K562 (cell line): ENCODE measurements around the gene IGF1R. TPM values are rescaled to one million over a fixed set of nuclear protein-coding genes. Genes with fewer than 3 reads are reported as not detected.

Experiments used
- ATAC-seq: fragments of 200-7000 bp; cut with Tn5 transposase; 3 replicates; pipeline ENCODE4 v1.9.1; 2020; ENCODE audit warnings: moderate library complexity
- BruUV-seq: library from RNA; stranded (reverse); fragments of 400-500 nt; replicated peaks from 2 replicates; lab custom pipeline; 2021; lab: Mats Ljungman, UMichigan
- CTCF ChIA-PET: fragments of 300-600 bp; formaldehyde crosslinking; extraction: SDS; loops from one replicate; lab custom pipeline; 2021; ENCODE audit warnings: low intra/inter-chr PET ratio; lab: Yijun Ruan, JAX
- POLR2A ChIA-PET: fragments of 300-600, 350-650 bp; sonication (Branson Sonifier 250); formaldehyde crosslinking; extraction: SDS; loops from one replicate; lab custom pipeline; 2021; ENCODE audit warnings: antibody characterized with exemption, inconsistent platforms; lab: Yijun Ruan, JAX
- DNase-seq, 4 experiments: peaks; one replicate each; pipeline versions ENCODE4 v3.0.0 to v3.0.0-alpha.2; 2011 to 2018; ENCODE audit warnings: low spot score in 3 of 4, mixed read lengths in 3 of 4; ENCODE audit errors: extremely low read depth in 1 of 4
- FAIRE-seq: peaks from 2 replicates; lab custom pipeline; 2011; peaks lifted over from hg19 to GRCh38; lab: Jason Lieb, UNC
- H2AFZ ChIP-seq: 2 replicates; pipeline ENCODE4 v1.6.0; 2011; ENCODE audit warnings: low read depth, low read length, control low read depth, inconsistent platforms
- H3K27ac ChIP-seq: fragments of 200-600 bp; 3 replicates; pipeline ENCODE4 v1.8.0; 2011; ENCODE audit warnings: low read depth, mild to moderate bottlenecking, control low read depth, inconsistent platforms, low read length, moderate library complexity, mixed read lengths; ENCODE audit errors: extremely low read depth
- H3K27me3 ChIP-seq, 2 experiments: fragments of 300-600 bp in 1 of 2; 2 replicates in 1 of 2; 3 replicates in 1 of 2; pipeline versions ENCODE4 v1.6.0 to v1.8.0; 2011; ENCODE audit warnings: inconsistent platforms in 2 of 2, low read length in 2 of 2, mild to moderate bottlenecking in 1 of 2, mixed read lengths in 1 of 2, moderate library complexity in 1 of 2; ENCODE audit not compliant: control insufficient read depth in 2 of 2, insufficient read depth in 2 of 2
- H3K36me3 ChIP-seq: fragments of 300-600 bp; 3 replicates; pipeline ENCODE4 v1.8.0; 2011; ENCODE audit warnings: mild to moderate bottlenecking, low read length, inconsistent platforms; ENCODE audit not compliant: control insufficient read depth, insufficient read depth
- H3K4me1 ChIP-seq, 2 experiments: fragments of 200-600 bp in 1 of 2; replicated peaks in 1 of 2; 2 replicates in 1 of 2; 3 replicates in 1 of 2; pipeline versions ENCODE4 v1.5.1 to v1.8.0; 2011; ENCODE audit warnings: inconsistent platforms in 2 of 2, low read length in 2 of 2, mild to moderate bottlenecking in 1 of 2, mixed read lengths in 1 of 2, moderate library complexity in 1 of 2; ENCODE audit not compliant: control insufficient read depth in 2 of 2, insufficient read depth in 2 of 2
- H3K4me2 ChIP-seq: 2 replicates; pipeline ENCODE4 v1.6.1; 2011; ENCODE audit warnings: low read length, control low read depth, inconsistent platforms, mixed read lengths; ENCODE audit not compliant: insufficient read depth
- H3K4me3 ChIP-seq: fragments of 200-600 bp; sonication (generic), shearing (Covaris generic); 2 replicates; pipeline ENCODE4 v1.5.1; 2016; ENCODE audit warnings: control low read depth, inconsistent platforms
- H3K79me2 ChIP-seq: fragments of 200-600 bp; 3 replicates; pipeline ENCODE4 v1.8.0; 2011; ENCODE audit warnings: low read length, inconsistent platforms; ENCODE audit not compliant: control insufficient read depth, insufficient read depth
- H3K9ac ChIP-seq, 2 experiments: 2 replicates each; pipeline versions ENCODE4 v1.6.0 to v1.6.1; 2011; ENCODE audit warnings: low read depth in 2 of 2, low read length in 2 of 2, control low read depth in 1 of 2, inconsistent platforms in 1 of 2, mild to moderate bottlenecking in 1 of 2, mixed read lengths in 1 of 2; ENCODE audit not compliant: insufficient read depth in 1 of 2
- H3K9me1 ChIP-seq: one replicate; pipeline ENCODE4 v1.6.0; 2011; ENCODE audit warnings: inconsistent platforms, mild to moderate bottlenecking, low read length, moderate library complexity; ENCODE audit not compliant: control insufficient read depth, insufficient read depth
- H3K9me3 ChIP-seq: replicated peaks from 2 replicates; pipeline ENCODE4 v1.5.1; 2011; ENCODE audit warnings: low read depth, low read length, inconsistent platforms; ENCODE audit not compliant: control insufficient read depth, insufficient read depth
- H4K20me1 ChIP-seq: replicated peaks from 2 replicates; pipeline ENCODE4 v1.6.1; 2011; ENCODE audit warnings: low read length, inconsistent platforms, mixed read lengths; ENCODE audit not compliant: control insufficient read depth, insufficient read depth
- ARID3B ChIP-seq: fragments of 250-450 bp; sonication (Bioruptor Pico); IDR thresholded peaks from 2 replicates; pipeline ENCODE4 v1.4.0; 2020; ENCODE audit warnings: borderline replicate concordance
- BHLHE40 ChIP-seq: IDR thresholded peaks from 2 replicates; pipeline ENCODE4 v1.6.1; 2011; ENCODE audit warnings: low read length, improper control_type of control experiment
- HIVEP1 ChIP-seq: fragments of 250-450 bp; sonication (Bioruptor Pico); IDR thresholded peaks from 2 replicates; pipeline ENCODE4 v1.4.0; 2020; ENCODE audit warnings: mild to moderate bottlenecking
- LCOR ChIP-seq: sonication (generic); formaldehyde crosslinking; IDR thresholded peaks from 2 replicates; pipeline ENCODE4 v1.8.0; 2022; ENCODE audit warnings: mild to moderate bottlenecking, missing genetic modification reagents
- MBD2 ChIP-seq: sonication (generic); IDR thresholded peaks from 2 replicates; pipeline ENCODE4 v1.6.1; 2016; ENCODE audit warnings: low read depth, borderline replicate concordance
- MCM7 ChIP-seq, 2 experiments: fragments of 450-650 bp; IDR thresholded peaks; 2 replicates each; pipeline ENCODE4 v1.6.1; 2016 to 2018
- NFE2 ChIP-seq: IDR thresholded peaks from 2 replicates; pipeline ENCODE4 v1.6.1; 2014; ENCODE audit warnings: antibody characterized with exemption, low read depth
- NFYB ChIP-seq: IDR thresholded peaks from 2 replicates; pipeline ENCODE4 v1.6.1; 2011; ENCODE audit warnings: mild to moderate bottlenecking, moderate library complexity; ENCODE audit not compliant: insufficient read length; ENCODE audit errors: extremely low read depth
- RHOXF2B ChIP-seq: fragments of 250-450 bp; sonication (Bioruptor Pico); conservative IDR thresholded peaks from 2 replicates; pipeline ENCODE4 v1.5.1; 2021
- SMARCA5 ChIP-seq: fragments of 450-650 bp; IDR thresholded peaks from 2 replicates; pipeline ENCODE4 v1.6.1; 2016
- SOX6 ChIP-seq: fragments of 450-650 bp; IDR thresholded peaks from 2 replicates; pipeline ENCODE4 v1.6.1; 2014; ENCODE audit warnings: mild to moderate bottlenecking
- ZNF134 ChIP-seq: fragments of 250-450 bp; sonication (Bioruptor Pico); conservative IDR thresholded peaks from 2 replicates; pipeline ENCODE4 v1.4.0; 2020
- ZNF644 ChIP-seq: fragments of 200-800 bp; sonication (Bioruptor generic); IDR thresholded peaks from 2 replicates; pipeline ENCODE4 v1.6.1; 2016; ENCODE audit warnings: low read depth, missing genetic modification characterization, missing compliant biosample characterization
- WGBS: fragments of 100-300 bp; shearing (Covaris generic); methylation state at CpG from one replicate; pipeline ENCODE4 v1.1.6; 2016; ENCODE audit warnings: low coverage, mixed read lengths; ENCODE audit not compliant: insufficient coverage; ENCODE audit errors: missing lambda C conversion rate; 5-methylcytosine and 5-hydroxymethylcytosine counted together
- in situ Hi-C: fragments of 300-500 bp; cut with MboI; formaldehyde crosslinking; loops from 4 replicates; pipeline ENCODE4 v1.15.0; 2018; ENCODE audit warnings: inconsistent platforms, mixed read lengths
- intact Hi-C: fragments of 100-400 bp; cut with micrococcal nuclease; formaldehyde crosslinking; loops from 2 replicates; pipeline ENCODE4 v1.14.2; 2022
- polyA plus RNA-seq, 8 experiments: library from polyadenylated mRNA; depleted of rRNA in 4 of 8; stranded (reverse) in 5 of 8; unstranded in 3 of 8; fragments of >200 nt; fragmentation: Nextera tagmentation in 2 of 8; fragmentation: Illumina TruSeq in 1 of 8; extraction: Ambion mirVana in 2 of 8; extraction: Trizol in 1 of 8; gene quantifications; 2 replicates each; pipeline versions ENCODE4 v1.2.1 to v1.2.3, GENCODE V29; 2011 to 2014; ENCODE audit warnings: inconsistent platforms in 1 of 8, missing spikeins in 1 of 8
- total RNA-seq, 7 experiments: library from RNA; depleted of rRNA in 6 of 7; stranded (reverse); fragments of >200 nt in 6 of 7; fragmentation: Illumina TruSeq in 2 of 7; extraction: Trizol in 2 of 7; gene quantifications; 2 replicates each; pipeline versions ENCODE4 v1.2.1 to v1.2.3, GENCODE V29; 2011 to 2021; ENCODE audit warnings: low replicate concordance in 1 of 7
- TF ChIP-seq, protein P1 (sequence below), 2 experiments: IDR thresholded peaks; 2 replicates each; pipeline ENCODE4 v1.6.1; 2012; ENCODE audit warnings: improper control_type of control experiment in 2 of 2, low read depth in 2 of 2, low read length in 2 of 2, borderline replicate concordance in 1 of 2
- TF ChIP-seq, protein P2 (sequence below): fragments of 450-650 bp; IDR thresholded peaks from 2 replicates; pipeline ENCODE4 v1.6.1; 2016; ENCODE audit warnings: antibody characterized with exemption

Gene IGF1R
- total and polyA plus RNA-seq, 9 of the 15 experiments (the other 6 are each of a cell fraction or from before 2014, with no cell fraction given), result 0.35 to 8.0 (median 1.6) TPM

- TF ChIP-seq RHOXF2B (CRISPR knock-in tag) (no peak), HIVEP1 (CRISPR knock-in tag) (no peak), NFYB (no peak), NFE2 (no peak), MBD2 (no peak), SMARCA5 (no peak)
- TF ChIP-seq, protein P1, sequence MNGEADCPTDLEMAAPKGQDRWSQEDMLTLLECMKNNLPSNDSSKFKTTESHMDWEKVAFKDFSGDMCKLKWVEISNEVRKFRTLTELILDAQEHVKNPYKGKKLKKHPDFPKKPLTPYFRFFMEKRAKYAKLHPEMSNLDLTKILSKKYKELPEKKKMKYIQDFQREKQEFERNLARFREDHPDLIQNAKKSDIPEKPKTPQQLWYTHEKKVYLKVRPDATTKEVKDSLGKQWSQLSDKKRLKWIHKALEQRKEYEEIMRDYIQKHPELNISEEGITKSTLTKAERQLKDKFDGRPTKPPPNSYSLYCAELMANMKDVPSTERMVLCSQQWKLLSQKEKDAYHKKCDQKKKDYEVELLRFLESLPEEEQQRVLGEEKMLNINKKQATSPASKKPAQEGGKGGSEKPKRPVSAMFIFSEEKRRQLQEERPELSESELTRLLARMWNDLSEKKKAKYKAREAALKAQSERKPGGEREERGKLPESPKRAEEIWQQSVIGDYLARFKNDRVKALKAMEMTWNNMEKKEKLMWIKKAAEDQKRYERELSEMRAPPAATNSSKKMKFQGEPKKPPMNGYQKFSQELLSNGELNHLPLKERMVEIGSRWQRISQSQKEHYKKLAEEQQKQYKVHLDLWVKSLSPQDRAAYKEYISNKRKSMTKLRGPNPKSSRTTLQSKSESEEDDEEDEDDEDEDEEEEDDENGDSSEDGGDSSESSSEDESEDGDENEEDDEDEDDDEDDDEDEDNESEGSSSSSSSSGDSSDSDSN (IDR thresholded peaks at IDR 0.05; ENCODE audit: borderline replicate concordance in 1 of 2, low read depth in 2 of 2, low read length in 2 of 2), result no peak
Observed at GRCh38 chr15:98785431-98785806, 137.1 kb downstream of the IGF1R start (continued).

DNA sequence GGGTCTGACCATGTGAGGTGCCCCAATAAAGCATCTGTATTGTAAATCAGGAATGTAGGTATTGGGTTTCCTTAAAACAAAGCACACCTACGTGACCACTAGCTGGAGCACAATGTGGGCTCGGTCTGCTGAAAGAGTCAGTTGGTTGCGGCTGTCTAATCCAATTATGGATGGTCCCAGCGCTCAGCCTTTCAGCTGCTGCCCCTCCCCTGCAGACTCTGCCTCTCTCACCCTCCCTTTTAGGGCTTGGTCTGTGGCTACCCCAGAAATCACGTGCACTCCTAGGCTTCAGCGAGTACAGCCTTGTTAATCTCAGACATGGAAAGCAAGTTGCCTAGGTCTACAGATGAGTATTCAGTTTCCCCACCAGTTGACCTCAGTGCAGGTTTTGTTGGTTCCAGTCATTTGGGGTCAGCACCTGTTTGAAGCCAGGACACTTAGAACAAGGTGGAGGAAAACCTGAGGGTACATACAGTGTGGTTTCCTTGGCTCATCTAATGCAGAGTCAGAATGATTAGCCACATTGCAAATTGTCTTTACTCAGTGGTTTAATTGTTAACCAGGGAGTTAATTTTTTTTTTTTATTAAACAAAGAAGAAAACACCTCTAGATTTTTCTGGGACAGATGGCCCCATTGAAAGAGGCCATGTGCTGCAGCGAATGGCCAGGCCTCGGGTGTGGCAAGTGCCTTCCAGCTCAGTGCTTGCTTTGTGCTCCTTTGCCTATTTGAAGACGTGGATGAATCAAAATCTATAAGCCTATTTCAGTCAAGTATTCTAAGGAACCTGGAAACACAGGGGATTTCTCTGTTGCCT lies 137.7 kb downstream of the IGF1R start:
- Histone ChIP-seq H3K9me3 (no peaks in the 10 kb centered on the region), H3K4me2 (no peak overlapping the region), H3K27me3 (peaks cover 0 to 21% of the 10 kb centered on the region in 2 experiments; a peak in 3 of 5 replicates), H3K4me1 (no peaks in the 10 kb centered on the region), H4K20me1 (0 out of 2 replicates have a peak, but pooled peaks cover 4% of the 10 kb centered on the region), H2AFZ (no peak overlapping the region), H3K9ac (no peak overlapping the region), H3K4me3 (no peak overlapping the region), H3K27ac (no peak overlapping the region), H3K36me3 (no peaks in the 10 kb centered on the region), H3K9me1 (no peaks in the 10 kb centered on the region), H3K79me2 (no peaks in the 10 kb centered on the region)
- BruUV-seq, result no TSS peak
- TF ChIP-seq SOX6 (no peak), BHLHE40 (no peak), ARID3B (CRISPR knock-in tag) (no peak), ZNF134 (CRISPR knock-in tag) (no peak), LCOR (no peak), MCM7 (IDR thresholded peaks at IDR 0.05) (no peak), ZNF644 (no peak)
- TF ChIP-seq, protein P2, sequence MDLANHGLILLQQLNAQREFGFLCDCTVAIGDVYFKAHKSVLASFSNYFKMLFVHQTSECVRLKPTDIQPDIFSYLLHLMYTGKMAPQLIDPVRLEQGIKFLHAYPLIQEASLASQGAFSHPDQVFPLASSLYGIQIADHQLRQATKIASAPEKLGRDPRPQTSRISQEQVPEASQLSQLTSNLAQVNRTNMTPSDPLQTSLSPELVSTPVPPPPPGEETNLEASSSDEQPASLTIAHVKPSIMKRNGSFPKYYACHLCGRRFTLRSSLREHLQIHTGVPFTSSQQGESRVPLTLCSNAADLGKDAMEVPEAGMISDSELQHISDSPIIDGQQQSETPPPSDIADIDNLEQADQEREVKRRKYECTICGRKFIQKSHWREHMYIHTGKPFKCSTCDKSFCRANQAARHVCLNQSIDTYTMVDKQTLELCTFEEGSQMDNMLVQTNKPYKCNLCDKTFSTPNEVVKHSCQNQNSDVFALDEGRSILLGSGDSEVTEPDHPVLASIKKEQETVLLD, result no peak
- ATAC-seq (no peak), DNase-seq (no peak), FAIRE-seq (no peak)
- intact Hi-C loops (loop anchor here (10.0 kb wide), 1 partner anchor 269 kb away; no protein-coding TSS in a partner anchor), in situ Hi-C loops (no loop called here)
- 2% methylated on average over 8 of the region's 9 CpGs for WGBS
- ChIA-PET CTCF (interaction anchor here (0.7 kb wide), 1 partner anchor 1750 kb away, joined by 3 read pairs; no protein-coding TSS in a partner anchor), POLR2A (no interaction called here)
